Stimulated activated CD4-positive, alpha-beta T cell treated with anti-CD3 and anti-CD28 coated beads, TNF-alpha, amount 100 ng/mL, for 48 hours (primary cell): Measurements from ENCODE around the gene CHRND.

ENCODE experiments used
- DNase-seq, 3 donors: peaks; one replicate each; pipeline ENCODE4 v3.0.0-alpha.2; 2020; ENCODE audit warnings: low read depth in 3 of 3

Gene CHRND

GRCh38 chr2:232502911-232503808 lies 22.8 kb upstream of the CHRND start:
- DNase-seq, result no peak

GRCh38 chr2:232503809-232504323 lies 22.1 kb upstream of the CHRND start:
- no peak for DNase-seq

DNA sequence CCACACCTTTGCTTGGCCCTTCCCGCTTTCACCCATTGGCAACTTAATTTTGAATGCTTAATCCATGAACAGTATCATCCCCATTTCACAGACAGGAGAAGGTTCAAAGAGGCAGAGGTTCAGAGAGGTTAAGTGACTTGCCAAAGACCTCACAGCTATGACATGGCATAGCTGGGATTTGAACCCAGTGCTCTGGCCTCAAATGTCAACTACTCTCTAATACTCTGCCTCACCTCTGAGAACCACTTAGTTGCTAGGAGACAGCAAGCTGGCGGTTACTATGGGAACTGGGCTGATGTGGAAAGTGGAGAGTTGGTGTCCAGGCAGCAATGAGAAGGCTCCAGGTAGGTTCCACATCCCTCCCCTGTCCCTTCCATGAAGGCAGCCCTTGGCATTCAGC lies 21.5 kb upstream of the CHRND start:
- DNase-seq, result no peak

DNA sequence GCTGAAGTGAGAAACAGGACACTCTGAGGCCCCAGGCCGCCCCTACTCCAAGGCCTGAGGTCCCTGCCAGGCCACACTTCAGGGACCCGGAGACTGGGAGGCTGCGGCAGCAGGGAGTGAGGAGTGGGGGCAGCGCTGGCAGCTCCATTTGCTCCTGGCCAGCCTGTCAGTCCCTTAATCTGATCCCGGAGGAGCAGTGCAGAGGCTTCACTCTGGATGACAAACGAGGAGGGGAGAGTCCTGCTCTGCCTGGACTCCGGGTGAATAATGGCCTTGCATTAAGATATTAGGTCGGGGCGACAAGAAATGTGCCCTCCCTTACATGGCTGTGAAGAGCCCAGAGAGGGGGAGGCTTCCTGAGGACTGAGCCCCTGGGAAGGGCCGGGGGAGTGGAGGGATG lies 20.1 kb upstream of the CHRND start:
- DNase-seq, result no peak

DNA sequence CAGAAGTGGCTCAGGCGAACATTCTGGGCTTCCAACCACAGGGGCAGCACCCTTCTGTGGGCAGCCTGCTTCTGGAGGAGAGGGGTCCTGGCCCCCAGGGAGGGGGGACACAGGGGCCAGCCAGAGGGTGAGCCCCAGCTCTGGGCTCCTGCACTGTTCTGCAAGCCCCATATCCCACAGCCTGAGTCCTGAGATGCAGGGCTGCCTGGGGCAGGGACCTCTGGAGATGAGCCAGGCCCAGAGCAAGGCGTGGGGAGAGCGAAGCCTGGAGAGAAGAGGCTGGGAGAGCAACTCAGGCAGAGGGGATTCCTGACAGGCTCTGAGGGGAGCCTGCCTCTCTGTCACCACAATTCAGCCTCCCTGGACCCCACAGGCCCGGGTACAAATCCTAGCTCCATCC lies 19.3 kb upstream of the CHRND start:
- no peak for DNase-seq

DNA sequence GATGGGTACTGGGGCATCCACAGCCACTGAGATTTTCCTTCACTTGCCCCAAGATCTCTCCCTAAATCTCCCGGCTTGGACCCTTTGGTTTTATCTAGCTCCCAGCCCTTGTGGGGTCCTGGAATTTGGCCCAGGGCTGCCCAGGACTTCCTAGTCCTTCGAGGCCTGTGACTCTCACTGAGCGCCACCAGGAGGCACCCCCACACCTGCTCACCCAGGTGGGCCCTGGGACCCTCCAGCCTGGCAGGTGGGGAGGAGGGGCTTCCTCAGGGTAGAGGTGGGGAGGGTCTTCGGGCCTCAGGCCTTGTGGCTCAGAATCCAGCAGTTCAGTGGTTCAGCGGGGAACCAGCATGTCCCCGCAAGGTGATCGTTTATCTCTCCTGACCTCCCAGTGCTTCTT lies 17.7 kb upstream of the CHRND start:
- no peak for DNase-seq

DNA sequence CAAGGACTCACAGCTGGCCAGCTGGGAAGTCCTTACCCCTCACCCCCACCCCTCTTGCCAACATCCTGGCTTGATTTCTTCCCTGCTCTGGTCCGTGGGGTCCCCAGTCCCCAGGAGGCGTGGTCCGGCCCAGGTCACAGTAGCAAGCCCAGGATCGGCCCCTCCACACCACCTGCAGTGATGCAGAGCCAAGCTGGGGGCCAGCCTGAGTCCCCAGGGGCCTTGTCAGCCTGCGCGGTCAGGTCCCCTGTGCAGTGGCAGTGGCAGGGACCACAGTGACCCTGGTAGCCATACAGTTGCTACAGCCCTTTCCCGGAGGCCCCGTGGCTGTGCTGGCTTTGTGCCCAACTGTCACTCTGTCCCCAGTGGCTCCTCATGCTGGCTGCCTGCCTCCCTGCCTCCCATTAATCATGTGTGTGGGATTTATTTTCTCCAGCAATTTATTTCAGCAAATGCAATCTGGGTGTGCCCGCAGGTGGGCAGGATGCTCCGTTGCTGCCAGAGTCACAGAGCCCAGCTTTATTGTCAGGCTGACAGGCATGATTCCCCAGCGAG lies 14.5 kb upstream of the CHRND start:
- no peak for DNase-seq

DNA sequence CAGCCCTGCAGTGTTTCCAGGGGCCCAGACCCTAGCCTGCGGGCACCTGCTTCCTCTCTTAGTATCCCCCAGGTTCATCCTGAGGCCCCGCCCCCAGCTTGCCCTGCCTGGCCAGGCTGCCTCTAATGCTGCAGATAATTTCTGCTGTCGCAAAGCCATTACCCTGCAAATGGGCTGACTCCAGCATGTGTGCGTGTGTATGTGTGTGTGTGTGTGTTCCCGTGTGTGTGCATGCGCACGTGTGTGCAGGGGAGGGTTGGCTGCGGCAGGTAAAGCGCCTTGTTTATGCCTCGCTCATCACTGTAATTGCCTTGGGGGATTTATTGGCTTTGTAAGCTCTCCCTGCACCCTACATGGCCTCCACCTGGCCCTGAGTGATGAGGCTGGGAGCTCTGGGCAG lies 13.4 kb upstream of the CHRND start:
- DNase-seq, result no peak

- no peak for DNase-seq
Observed at GRCh38 chr2:232513353-232513752, 12.6 kb upstream of the CHRND start.

- DNase-seq, result no peak
Observed at GRCh38 chr2:232515639-232516038, 10.3 kb upstream of the CHRND start.

- DNase-seq, result no peak
Observed at GRCh38 chr2:232516551-232516950, 9.4 kb upstream of the CHRND start.

GRCh38 chr2:232518844-232519243 lies 7.1 kb upstream of the CHRND start:
- DNase-seq, result no peak

GRCh38 chr2:232519581-232520438 lies 6.2 kb upstream of the CHRND start, which contains the start of gene PRSS56:
Gene PRSS56, plus strand, starts transcription at chr2:232520388. Its CDS starts 211 bp downstream, at chr2:232520599.
- DNase-seq, result no peak

- no peak for DNase-seq
Observed at GRCh38 chr2:232520489-232520888, 5.5 kb upstream of the CHRND start.

DNA sequence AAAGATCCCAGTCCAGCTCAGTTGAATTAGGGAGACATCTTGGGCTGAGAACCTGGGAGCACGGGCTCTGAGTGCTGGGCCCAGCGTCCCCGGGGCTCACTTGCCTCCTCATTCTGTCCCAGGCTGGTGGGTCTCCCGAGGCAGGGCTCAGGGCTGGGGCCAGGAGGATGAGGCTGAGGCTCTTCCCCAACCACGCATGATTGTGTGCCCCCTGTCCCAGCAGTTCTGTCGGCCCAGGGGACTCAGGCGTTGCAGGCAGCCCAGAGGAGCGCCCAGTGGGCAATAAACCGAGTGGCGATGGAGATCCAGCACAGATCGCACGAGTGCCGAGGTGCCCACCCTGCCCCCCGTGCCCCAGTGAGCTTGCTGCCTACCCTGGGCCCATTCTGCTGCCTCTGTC lies 4.9 kb upstream of the CHRND start:
- DNase-seq, result no peak

DNA sequence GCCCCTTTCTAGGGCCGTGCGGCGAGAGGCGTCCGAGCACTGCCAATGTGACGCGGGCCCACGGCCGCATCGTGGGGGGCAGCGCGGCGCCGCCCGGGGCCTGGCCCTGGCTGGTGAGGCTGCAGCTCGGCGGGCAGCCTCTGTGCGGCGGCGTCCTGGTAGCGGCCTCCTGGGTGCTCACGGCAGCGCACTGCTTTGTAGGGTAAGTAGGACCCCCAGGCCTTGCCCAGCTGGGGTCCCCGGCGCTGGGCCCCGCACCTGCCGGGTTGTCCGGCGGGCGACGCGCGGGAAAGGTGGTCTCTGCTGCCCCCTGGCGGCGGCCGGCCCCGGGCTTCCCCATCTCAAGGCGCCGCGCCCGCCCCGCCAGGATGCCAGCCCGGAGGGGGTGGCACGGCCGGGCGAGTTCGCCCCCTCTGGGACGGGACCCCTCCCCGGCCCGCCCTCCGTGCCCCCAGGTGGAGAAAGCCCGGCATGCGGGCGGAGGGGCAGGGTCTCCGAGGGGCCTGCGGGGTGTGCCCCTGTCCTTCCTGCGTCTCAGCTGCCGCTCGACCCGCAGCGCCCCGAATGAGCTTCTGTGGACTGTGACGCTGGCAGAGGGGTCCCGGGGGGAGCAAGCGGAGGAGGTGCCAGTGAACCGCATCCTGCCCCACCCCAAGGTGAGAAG lies 3.9 kb upstream of the CHRND start:
- peak in 2 of 3 donors; percentile 46 to 65 for DNase-seq

GRCh38 chr2:232522623-232523401 lies 3.1 kb upstream of the CHRND start:
- no peak for DNase-seq

DNA sequence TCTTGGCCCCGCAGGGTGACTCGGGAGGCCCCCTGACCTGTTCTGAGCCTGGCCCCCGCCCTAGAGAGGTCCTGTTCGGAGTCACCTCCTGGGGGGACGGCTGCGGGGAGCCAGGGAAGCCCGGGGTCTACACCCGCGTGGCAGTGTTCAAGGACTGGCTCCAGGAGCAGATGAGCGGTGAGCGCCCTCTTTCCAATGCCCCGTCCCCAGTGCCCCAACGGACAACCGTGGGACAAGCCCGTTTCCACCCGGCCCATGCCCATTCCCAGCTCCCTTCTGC lies 2.6 kb upstream of the CHRND start:
- DNase-seq, result no peak

GRCh38 chr2:232523682-232524597 lies 2.0 kb upstream of the CHRND start:
- DNase-seq, result peak in 1 of 3 donors; percentile 23

DNA sequence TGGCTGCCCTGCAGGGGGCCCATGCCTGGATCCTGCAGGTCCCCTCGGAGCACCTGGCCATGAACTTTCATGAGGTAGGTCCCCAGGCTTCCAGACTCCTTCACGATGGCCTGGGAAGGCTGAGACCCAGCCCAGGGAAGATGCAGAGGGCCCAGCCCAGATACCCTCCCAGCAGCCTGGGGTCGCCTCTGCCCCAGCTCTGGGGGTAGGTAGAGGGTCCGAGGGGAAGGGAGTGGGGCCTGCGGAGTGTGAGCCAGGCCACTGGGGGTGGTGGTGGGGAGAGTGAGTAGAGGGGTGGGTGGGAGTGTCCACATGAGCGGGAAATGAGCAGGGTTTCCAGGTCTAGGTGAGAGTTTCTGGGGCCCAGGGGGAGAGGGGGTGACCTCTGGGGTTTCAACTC lies 1.2 kb upstream of the CHRND start:
- no peak for DNase-seq
